HCT116 (cell line): ENCODE data around the gene TASP1. TPM values are rescaled to one million over a fixed set of nuclear protein-coding genes. Genes with fewer than 3 reads are reported as not detected.

ENCODE experiments used
- ATAC-seq: fragments of 200-7000 bp; cut with Tn5 transposase; 2 replicates; pipeline ENCODE4 v1.9.1; 2020; ENCODE audit warnings: mild to moderate bottlenecking, moderate library complexity
- BruUV-seq: library from RNA; stranded (reverse); fragments of 400-500 nt; replicated peaks from 2 replicates; lab custom pipeline; 2021; lab: Mats Ljungman, UMichigan
- CTCF ChIA-PET: fragments of 300-600 bp; sonication (Branson Sonifier 250); formaldehyde crosslinking; loops from one replicate; lab custom pipeline; 2021; ENCODE audit warnings: antibody characterized with exemption; lab: Charles Lee
- POLR2A ChIA-PET: fragments of 300-600, 350-600 bp; sonication (Branson Sonifier 250); formaldehyde crosslinking; loops from one replicate; lab custom pipeline; 2021; ENCODE audit warnings: antibody characterized with exemption; lab: Charles Lee
- RAD21 ChIA-PET, 2 experiments: fragments of 300-600 bp; sonication (Branson Sonifier 250); formaldehyde crosslinking; loops; one replicate each; lab custom pipeline; 2023; ENCODE audit warnings: low total read pairs in 2 of 2; ENCODE audit not compliant: uncharacterized antibody in 2 of 2, unreplicated experiment in 2 of 2, low non-redundant PET in 1 of 2; lab: Charles Lee
- DNase-seq: peaks from one replicate; pipeline ENCODE4 v3.0.0-alpha.2; 2010; ENCODE audit warnings: low read depth, low spot score
- H2AFZ ChIP-seq: fragments of 200-600 bp; shearing (Covaris generic), sonication (generic); 2 replicates; pipeline ENCODE4 v1.6.1; 2017; ENCODE audit warnings: low read depth, mixed run types, mixed read lengths, antibody characterized with exemption, low read length; ENCODE audit not compliant: poor library complexity, severe bottlenecking
- H3K27ac ChIP-seq: 2 replicates; pipeline ENCODE4 v1.5.1; 2012; ENCODE audit warnings: low read depth, low read length
- H3K27me3 ChIP-seq: fragments of 200-600 bp; sonication (generic); 2 replicates; pipeline ENCODE4 v1.6.1; 2016; ENCODE audit warnings: mixed run types, low read length, mixed read lengths; ENCODE audit not compliant: insufficient read depth
- H3K36me3 ChIP-seq, 2 experiments: fragments of 200-500 bp in 1 of 2; fragments of 200-600 bp in 1 of 2; sonication (Bioruptor generic) in 1 of 2; sonication (generic) in 1 of 2; 2 replicates each; pipeline versions ENCODE4 v1.5.1 to v1.6.1; 2014 to 2016; ENCODE audit warnings: low read length in 2 of 2, inconsistent platforms in 1 of 2, mixed read lengths in 1 of 2, mixed run types in 1 of 2; ENCODE audit not compliant: insufficient read depth in 2 of 2, control insufficient read depth in 1 of 2
- H3K4me1 ChIP-seq, 2 experiments: fragments of 200-600 bp in 1 of 2; sonication (generic) in 1 of 2; 2 replicates each; pipeline versions ENCODE4 v1.5.1 to v1.6.1; 2012 to 2017; ENCODE audit warnings: low read length in 2 of 2, inconsistent platforms in 1 of 2, mild to moderate bottlenecking in 1 of 2, mixed read lengths in 1 of 2, mixed run types in 1 of 2, moderate library complexity in 1 of 2; ENCODE audit not compliant: insufficient read depth in 2 of 2, control insufficient read depth in 1 of 2
- H3K4me2 ChIP-seq: fragments of 200-600 bp; sonication (generic); 2 replicates; pipeline ENCODE4 v1.6.1; 2017; ENCODE audit warnings: mixed run types, low read length, mixed read lengths
- H3K4me3 ChIP-seq, 2 experiments: fragments of 200-600 bp in 1 of 2; sonication (generic) in 1 of 2; replicated peaks in 1 of 2; 2 replicates each; pipeline ENCODE4 v1.5.1; 2011 to 2016; ENCODE audit warnings: low read length in 2 of 2, control low read depth in 1 of 2, low read depth in 1 of 2, mild to moderate bottlenecking in 1 of 2, mixed read lengths in 1 of 2, mixed run types in 1 of 2
- H3K79me2 ChIP-seq: fragments of 200-600 bp; sonication (generic); 2 replicates; pipeline ENCODE4 v1.6.1; 2017; ENCODE audit warnings: mild to moderate bottlenecking, mixed run types, low read length, moderate library complexity, mixed read lengths; ENCODE audit not compliant: insufficient read depth
- H3K9ac ChIP-seq: fragments of 200-600 bp; sonication (generic); 2 replicates; pipeline ENCODE4 v1.6.1; 2016; ENCODE audit warnings: low read length, mixed read lengths
- H3K9me2 ChIP-seq: fragments of 200-600 bp; sonication (generic), shearing (Covaris generic); 2 replicates; pipeline ENCODE4 v1.6.1; 2017; ENCODE audit warnings: mixed run types, mild to moderate bottlenecking, moderate library complexity; ENCODE audit not compliant: insufficient read depth
- H3K9me3 ChIP-seq, 2 experiments: fragments of 200-500 bp in 1 of 2; fragments of 200-600 bp in 1 of 2; sonication (Bioruptor generic) in 1 of 2; sonication (generic) in 1 of 2; 2 replicates each; pipeline ENCODE4 v1.6.1; 2014 to 2017; ENCODE audit warnings: low read length in 2 of 2, mixed read lengths in 2 of 2, inconsistent platforms in 1 of 2, low read depth in 1 of 2, mild to moderate bottlenecking in 1 of 2, mixed run types in 1 of 2, moderate library complexity in 1 of 2; ENCODE audit not compliant: control insufficient read depth in 1 of 2, insufficient read depth in 1 of 2
- H4K20me1 ChIP-seq: fragments of 200-600 bp; sonication (generic), shearing (Covaris generic); 2 replicates; pipeline ENCODE4 v1.6.1; 2017; ENCODE audit warnings: mixed run types, mild to moderate bottlenecking, moderate library complexity; ENCODE audit not compliant: insufficient read depth
- ATF3 ChIP-seq: IDR thresholded peaks from 2 replicates; pipeline ENCODE4 v1.6.1; 2012
- CBX3 ChIP-seq: IDR thresholded peaks from 2 replicates; pipeline ENCODE4 v1.6.1; 2012; ENCODE audit warnings: low read depth
- CEBPB ChIP-seq: IDR thresholded peaks from 2 replicates; pipeline ENCODE4 v1.6.1; 2012; ENCODE audit warnings: low read depth
- CTCF ChIP-seq, 3 experiments: fragments of 200-600 bp in 1 of 3; sonication (generic) in 1 of 3; IDR thresholded peaks in 2 of 3; conservative IDR thresholded peaks in 1 of 3; 2 replicates each; pipeline ENCODE4 v1.5.1; 2012 to 2017; ENCODE audit warnings: low read depth in 2 of 3, low read length in 2 of 3, antibody characterized with exemption in 1 of 3, borderline replicate concordance in 1 of 3, control low read depth in 1 of 3, mild to moderate bottlenecking in 1 of 3, mixed read lengths in 1 of 3, mixed run types in 1 of 3, moderate library complexity in 1 of 3; ENCODE audit not compliant: insufficient read depth in 1 of 3
- EGR1 ChIP-seq: IDR thresholded peaks from 2 replicates; pipeline ENCODE4 v1.6.1; 2012; ENCODE audit warnings: low read depth
- EZH2 ChIP-seq: fragments of 200-600 bp; sonication (generic); IDR thresholded peaks from 2 replicates; pipeline ENCODE4 v1.6.1; 2017; ENCODE audit warnings: antibody characterized with exemption, mixed run types
- FOSL1 ChIP-seq: IDR thresholded peaks from 2 replicates; pipeline ENCODE4 v1.6.1; 2012; ENCODE audit warnings: low read depth
- JUND ChIP-seq: IDR thresholded peaks from 2 replicates; pipeline ENCODE4 v1.6.1; 2012
- POLR2A ChIP-seq: IDR thresholded peaks from 2 replicates; pipeline ENCODE4 v1.7.0; 2011; ENCODE audit warnings: borderline replicate concordance; ENCODE audit not compliant: insufficient read depth, insufficient read length; ENCODE audit errors: extremely low read depth
- POLR2AphosphoS5 ChIP-seq: IDR thresholded peaks from 2 replicates; pipeline ENCODE4 v1.6.1; 2011; ENCODE audit warnings: mild to moderate bottlenecking, low read depth, low read length, moderate library complexity
- RAD21 ChIP-seq: IDR thresholded peaks from 2 replicates; pipeline ENCODE4 v1.6.1; 2012; ENCODE audit warnings: low read depth, mild to moderate bottlenecking
- REST ChIP-seq: IDR thresholded peaks from 2 replicates; pipeline ENCODE4 v1.6.1; 2012; ENCODE audit warnings: low read depth
- SIN3A ChIP-seq: IDR thresholded peaks from 2 replicates; pipeline ENCODE4 v1.6.1; 2012; ENCODE audit warnings: low read depth
- SP1 ChIP-seq: IDR thresholded peaks from 2 replicates; pipeline ENCODE4 v1.6.1; 2012; ENCODE audit warnings: low read depth
- SRF ChIP-seq: IDR thresholded peaks from 2 replicates; pipeline ENCODE4 v1.6.1; 2012; ENCODE audit warnings: low read depth
- TCF7L2 ChIP-seq: IDR thresholded peaks from 2 replicates; pipeline ENCODE4 v1.7.0; 2011; ENCODE audit warnings: borderline replicate concordance, inconsistent platforms; ENCODE audit not compliant: insufficient read depth, insufficient read length; ENCODE audit errors: extremely low read depth
- ZBTB33 ChIP-seq: IDR thresholded peaks from 2 replicates; pipeline ENCODE4 v1.6.1; 2011; ENCODE audit warnings: mild to moderate bottlenecking, low read length, moderate library complexity; ENCODE audit not compliant: insufficient replicate concordance; ENCODE audit errors: extremely low read depth
- ZFX ChIP-seq: fragments of 450-650 bp; IDR thresholded peaks from 2 replicates; pipeline ENCODE4 v1.6.1; 2017
- intact Hi-C: fragments of 100-400 bp; cut with micrococcal nuclease; formaldehyde crosslinking; loops from 2 replicates; pipeline ENCODE4 v1.10.0; 2022
- total RNA-seq: library from RNA; stranded (reverse); gene quantifications from one replicate; pipeline ENCODE4 v1.2.1, GENCODE V29; 2021; ENCODE audit not compliant: unreplicated experiment
- TF ChIP-seq, protein P1 (sequence below): IDR thresholded peaks from 2 replicates; pipeline ENCODE4 v1.6.1; 2012

TASP1 gene
- total RNA-seq, 1 experiment from 2014 or later, result 19.1 TPM

GRCh38 chr20:13469262-13469661 is 169.5 kb downstream of the TASP1 start:
- no peak overlapping the region for H3K27ac ChIP-seq
- H3K9ac ChIP-seq, result no peak overlapping the region
- H3K9me2 ChIP-seq, result no peaks in the 10 kb centered on the region
- BruUV-seq, result no TSS peak
- POLR2A ChIA-PET, result no interaction called here
- 0 out of 4 replicates have a peak, but pooled peaks cover 0 to 8% of the 10 kb centered on the region in 2 experiments for H3K9me3 ChIP-seq
- H3K79me2 ChIP-seq, result no peaks in the 10 kb centered on the region
- ATAC-seq (no peak), DNase-seq (no peak)
- TF ChIP-seq CBX3 (no peak), CTCF (IDR thresholded peaks at IDR 0.05 in 2 of 3, conservative IDR thresholded peaks at IDR 0.05 in 1 of 3; ENCODE audit: borderline replicate concordance in 1 of 3, insufficient read depth in 1 of 3, low read depth in 2 of 3, low read length in 2 of 3) (no peak), FOSL1 (no peak), EGR1 (no peak), SP1 (no peak), JUND (no peak), EZH2 (no peak), SRF (no peak), SIN3A (no peak), RAD21 (no peak), POLR2A (no peak), CEBPB (no peak), REST (no peak), POLR2AphosphoS5 (no peak), ZFX (no peak), ATF3 (no peak), ZBTB33 (no peak), TCF7L2 (no peak)
- TF ChIP-seq, protein P1, sequence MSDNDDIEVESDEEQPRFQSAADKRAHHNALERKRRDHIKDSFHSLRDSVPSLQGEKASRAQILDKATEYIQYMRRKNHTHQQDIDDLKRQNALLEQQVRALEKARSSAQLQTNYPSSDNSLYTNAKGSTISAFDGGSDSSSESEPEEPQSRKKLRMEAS, result no peak
- no peak overlapping the region for H3K4me3 ChIP-seq
- CTCF ChIA-PET, result interaction anchor here (1.3 kb wide), 1 partner anchor 9 kb away, joined by 3 read pairs; no protein-coding TSS in a partner anchor
- H4K20me1 ChIP-seq, result no peaks in the 10 kb centered on the region
- RAD21 ChIA-PET, result no interaction called here
- intact Hi-C loops, result no loop called here
- no peaks in the 10 kb centered on the region for H3K4me1 ChIP-seq
- H3K4me2 ChIP-seq, result no peak overlapping the region
- no peaks in the 10 kb centered on the region for H3K36me3 ChIP-seq
- no peaks in the 10 kb centered on the region for H3K27me3 ChIP-seq
- no peak overlapping the region for H2AFZ ChIP-seq
